GM12865 (cell line): ENCODE measurements around the gene POLR2C.

Source experiments
- DNase-seq: peaks from one replicate; pipeline ENCODE4 v3.0.0; 2010; ENCODE audit warnings: low read depth
- H3K4me3 ChIP-seq: 2 replicates; pipeline ENCODE4 v1.5.1; 2011; ENCODE audit warnings: mild to moderate bottlenecking, low read depth, low read length, control low read depth
- CTCF ChIP-seq: IDR thresholded peaks from 2 replicates; pipeline ENCODE4 v1.5.1; 2011; ENCODE audit warnings: low read length, control low read depth, low read depth, inconsistent platforms; ENCODE audit not compliant: insufficient read depth; ENCODE audit errors: missing control alignments

POLR2C gene

GRCh38 chr16:57423152-57423551 is 39.3 kb upstream of the POLR2C start:
- no peak for TF ChIP-seq CTCF
- no peak overlapping the region for H3K4me3 ChIP-seq
- no peak for DNase-seq

GRCh38 chr16:57424583-57424982 is 37.9 kb upstream of the POLR2C start:
- no peak for DNase-seq
- H3K4me3 ChIP-seq: no peak overlapping the region
- no peak for TF ChIP-seq CTCF

GRCh38 chr16:57426356-57426755 is 36.1 kb upstream of the POLR2C start:
- no peak for DNase-seq
- TF ChIP-seq CTCF: no peak
- no peak overlapping the region for H3K4me3 ChIP-seq

- DNase-seq: no peak
- TF ChIP-seq CTCF: no peak
- no peak overlapping the region for H3K4me3 ChIP-seq
Observed at GRCh38 chr16:57427307-57427706, 35.2 kb upstream of the POLR2C start.

- DNase-seq: no peak
- TF ChIP-seq CTCF: no peak
Observed at GRCh38 chr16:57427824-57428223, 34.7 kb upstream of the POLR2C start.

GRCh38 chr16:57430955-57431354 is 31.5 kb upstream of the POLR2C start:
- H3K4me3 ChIP-seq: no peak overlapping the region
- TF ChIP-seq CTCF: no peak
- DNase-seq: no peak

More at GRCh38 chr16:57427824-57428223, 34.7 kb upstream of the POLR2C start:
- no peak overlapping the region for H3K4me3 ChIP-seq

GRCh38 chr16:57432505-57432904 is 30.0 kb upstream of the POLR2C start:
- DNase-seq: no peak
- no peak overlapping the region for H3K4me3 ChIP-seq
- no peak for TF ChIP-seq CTCF
